GM23338 (cell line): ENCODE data around the gene GOSR2. TPM values are rescaled to one million over a fixed set of nuclear protein-coding genes. Genes with fewer than 3 reads are reported as not detected.

Source experiments
- ATAC-seq: fragments of 200-7000 bp; cut with Tn5 transposase; 3 replicates; pipeline ENCODE4 v1.9.1; 2020
- DNase-seq: peaks from one replicate; pipeline ENCODE4 v3.0.0-alpha.2; 2015; ENCODE audit warnings: low spot score
- H2AFZ ChIP-seq: fragments of 200-600 bp; sonication (generic); 2 replicates; pipeline ENCODE4 v1.8.0; 2016; ENCODE audit warnings: antibody characterized with exemption, mild to moderate bottlenecking, moderate library complexity
- H3F3A ChIP-seq: fragments of 200-600 bp; sonication (generic); replicated peaks from 2 replicates; pipeline ENCODE4 v1.8.0; 2017; ENCODE audit warnings: antibody characterized with exemption, mixed run types, low read depth
- H3K27ac ChIP-seq: fragments of 200-600 bp; sonication (generic); 2 replicates; pipeline ENCODE4 v1.6.1; 2016; ENCODE audit warnings: low read depth
- H3K27me3 ChIP-seq: fragments of 200-600 bp; sonication (generic); 2 replicates; pipeline ENCODE4 v1.8.0; 2016; ENCODE audit warnings: mild to moderate bottlenecking, mixed run types, moderate library complexity; ENCODE audit not compliant: insufficient read depth
- H3K36me3 ChIP-seq: fragments of 200-600 bp; sonication (generic); 2 replicates; pipeline ENCODE4 v1.8.0; 2016; ENCODE audit warnings: mild to moderate bottlenecking; ENCODE audit not compliant: insufficient read depth
- H3K4me1 ChIP-seq: fragments of 200-600 bp; sonication (generic); 2 replicates; pipeline ENCODE4 v1.8.0; 2016; ENCODE audit warnings: mild to moderate bottlenecking, moderate library complexity; ENCODE audit not compliant: insufficient read depth
- H3K4me2 ChIP-seq: fragments of 200-600 bp; sonication (generic); 2 replicates; pipeline ENCODE4 v1.7.1; 2017; ENCODE audit warnings: mixed run types
- H3K4me3 ChIP-seq: fragments of 200-600 bp; sonication (generic); 2 replicates; pipeline ENCODE4 v1.6.1; 2016; ENCODE audit warnings: mixed run types
- H3K79me2 ChIP-seq: fragments of 200-600 bp; sonication (generic); replicated peaks from 2 replicates; pipeline ENCODE4 v1.8.0; 2017; ENCODE audit warnings: mild to moderate bottlenecking; ENCODE audit not compliant: insufficient read depth
- H3K9me2 ChIP-seq: fragments of 200-600 bp; sonication (generic); 2 replicates; pipeline ENCODE4 v1.8.0; 2017; ENCODE audit not compliant: insufficient read depth
- H4K20me1 ChIP-seq: fragments of 200-600 bp; sonication (generic); replicated peaks from 2 replicates; pipeline ENCODE4 v1.8.0; 2017; ENCODE audit warnings: mild to moderate bottlenecking; ENCODE audit not compliant: insufficient read depth
- H3K27ac Mint-ChIP-seq: 2 replicates; pipeline ENCODE4 v1.8.0; 2020; ENCODE audit warnings: inconsistent platforms, mild to moderate bottlenecking, moderate library complexity, mixed read lengths
- H3K27me3 Mint-ChIP-seq: 3 replicates; pipeline ENCODE4 v1.8.0; 2022; ENCODE audit warnings: low read depth, mild to moderate bottlenecking, moderate library complexity, mixed read lengths, inconsistent platforms; ENCODE audit not compliant: insufficient read depth, poor library complexity
- H3K36me3 Mint-ChIP-seq: 3 replicates; pipeline ENCODE4 v1.8.0; 2021; ENCODE audit warnings: low read depth, mild to moderate bottlenecking, inconsistent platforms, moderate library complexity, mixed read lengths
- H3K4me1 Mint-ChIP-seq: 3 replicates; pipeline ENCODE4 v1.8.0; 2020; ENCODE audit warnings: mild to moderate bottlenecking, inconsistent platforms, mixed read lengths
- H3K4me3 Mint-ChIP-seq: 3 replicates; pipeline ENCODE4 v1.8.0; 2021; ENCODE audit warnings: moderate library complexity, mild to moderate bottlenecking, inconsistent platforms, mixed read lengths
- H3K9me3 Mint-ChIP-seq: 3 replicates; pipeline ENCODE4 v1.8.0; 2020; ENCODE audit warnings: moderate library complexity, mild to moderate bottlenecking, inconsistent platforms, mixed read lengths
- CREB1 ChIP-seq: fragments of 250-450 bp; sonication (Bioruptor Pico); IDR thresholded peaks from 2 replicates; pipeline ENCODE4 v1.5.0; 2020; ENCODE audit warnings: low read depth, mild to moderate bottlenecking, moderate library complexity
- CTCF ChIP-seq, 2 experiments: fragments of 200-600 bp in 1 of 2; sonication (generic) in 1 of 2; conservative IDR thresholded peaks; 2 replicates each; pipeline versions ENCODE4 v1.5.1 to v1.6.1; 2016 to 2017; ENCODE audit warnings: antibody characterized with exemption in 2 of 2, low read depth in 2 of 2, mild to moderate bottlenecking in 2 of 2, moderate library complexity in 1 of 2
- EZH2 ChIP-seq: fragments of 200-600 bp; sonication (generic); IDR thresholded peaks from one replicate; pipeline ENCODE4 v1.8.0; 2017; ENCODE audit warnings: antibody characterized with exemption, mild to moderate bottlenecking, low read depth; ENCODE audit not compliant: unreplicated experiment
- EZH2phosphoT487 ChIP-seq: fragments of 200-600 bp; sonication (generic); IDR thresholded peaks from one replicate; pipeline ENCODE4 v1.8.1; 2018; ENCODE audit warnings: antibody characterized with exemption; ENCODE audit not compliant: unreplicated experiment
- JUNB ChIP-seq: IDR thresholded peaks from one replicate; pipeline ENCODE4 v1.6.1; 2016; ENCODE audit warnings: antibody characterized with exemption; ENCODE audit not compliant: unreplicated experiment
- NANOG ChIP-seq: IDR thresholded peaks from 2 replicates; pipeline ENCODE4 v1.6.1; 2016; ENCODE audit warnings: antibody characterized with exemption, borderline replicate concordance
- POLR2AphosphoS5 ChIP-seq: IDR thresholded peaks from 2 replicates; pipeline ENCODE4 v1.6.1; 2016; ENCODE audit warnings: antibody characterized with exemption, low read depth
- STAT1 ChIP-seq: IDR thresholded peaks from one replicate; pipeline ENCODE4 v1.6.1; 2016; ENCODE audit warnings: antibody characterized with exemption; ENCODE audit not compliant: unreplicated experiment
- ZNF114 ChIP-seq: fragments of 250-450 bp; sonication (Bioruptor Pico); IDR thresholded peaks from 2 replicates; pipeline ENCODE4 v1.5.0; 2020; ENCODE audit warnings: mild to moderate bottlenecking, moderate library complexity
- ZNF331 ChIP-seq: fragments of 250-450 bp; sonication (Bioruptor Pico); IDR thresholded peaks from 2 replicates; pipeline ENCODE4 v1.5.0; 2020; ENCODE audit warnings: low read depth, mild to moderate bottlenecking, moderate library complexity
- polyA plus RNA-seq: library from polyadenylated mRNA; unstranded; fragments of >200 nt; fragmentation: Nextera tagmentation; extraction: Ambion mirVana; gene quantifications from 2 replicates; pipeline ENCODE4 v1.2.1, GENCODE V29; 2016
- total RNA-seq: library from RNA; depleted of rRNA; stranded (reverse); fragments of >200 nt; shearing (Covaris generic); gene quantifications from 2 replicates; pipeline ENCODE4 v1.2.3, GENCODE V29; 2014
- TF ChIP-seq, protein P1 (sequence below): IDR thresholded peaks from one replicate; pipeline ENCODE4 v1.6.1; 2018; ENCODE audit warnings: antibody characterized with exemption; ENCODE audit not compliant: unreplicated experiment
- TF ChIP-seq, protein P2 (sequence below): IDR thresholded peaks from 2 replicates; pipeline ENCODE4 v1.6.1; 2016; ENCODE audit warnings: antibody characterized with exemption

GOSR2 gene
- total and polyA plus RNA-seq, 2 experiments from 2014 or later = 33.2 to 36.2 TPM

DNA sequence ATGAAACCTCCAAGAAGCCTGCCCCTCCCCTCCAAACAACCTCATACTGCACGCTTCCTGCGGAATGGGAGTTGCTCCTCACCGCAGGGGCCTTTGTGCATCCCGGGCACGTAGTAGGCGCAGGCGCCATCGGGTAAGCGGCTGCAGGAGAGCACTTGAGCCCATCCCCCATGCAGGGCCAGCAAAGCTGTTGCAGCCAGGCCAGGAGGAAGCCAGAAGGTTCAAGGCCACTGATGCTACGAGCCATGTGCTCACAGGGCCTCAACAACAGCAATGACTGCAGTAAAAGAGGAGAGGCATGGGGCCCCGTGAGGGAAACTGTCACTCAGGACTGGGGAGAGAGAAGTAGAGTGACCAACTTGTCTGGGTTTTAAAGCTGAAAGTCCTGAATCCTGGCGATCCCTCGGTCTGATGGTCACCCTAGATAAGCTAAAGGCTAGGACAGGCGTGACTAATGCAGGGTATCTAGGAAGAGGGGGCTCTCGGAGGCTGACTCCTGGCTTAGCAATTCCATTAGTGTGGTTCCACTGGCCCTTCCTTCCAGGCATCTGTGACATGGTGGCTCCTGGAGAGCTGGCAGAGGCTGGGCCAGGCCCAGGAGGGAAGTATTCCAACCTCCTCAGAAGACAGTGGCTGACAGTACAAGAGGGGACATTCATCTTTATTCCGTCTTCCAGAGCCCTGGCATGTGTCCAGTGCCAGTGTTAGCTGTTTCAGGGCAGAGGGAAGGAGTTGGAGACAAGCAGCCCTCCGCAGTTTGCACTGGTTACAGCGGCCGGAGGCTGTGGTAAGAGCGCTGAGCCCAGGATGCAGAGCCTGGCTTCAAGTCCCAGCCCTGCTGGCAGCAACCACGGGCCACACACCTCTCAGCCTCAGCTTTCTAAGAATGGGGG lies 20.8 kb downstream of the GOSR2 start:
- peaks cover 15% of the 10 kb centered on the region for H3K27me3 Mint-ChIP-seq
- peaks cover 35% of the 10 kb centered on the region for H3K4me1 Mint-ChIP-seq
- Histone ChIP-seq H3K27me3 (no peaks in the 10 kb centered on the region), H3K9me2 (no peaks in the 10 kb centered on the region), H3K4me1 (peaks cover 29% of the 10 kb centered on the region), H3K4me2 (peak overlapping the region; percentile 71), H3K36me3 (0 out of 2 replicates have a peak, but pooled peaks cover 1% of the 10 kb centered on the region), H3F3A (peaks cover 6% of the 10 kb centered on the region; the same call in 1 of the 2 replicates), H2AFZ (no peak overlapping the region), H3K27ac (no peak overlapping the region), H3K79me2 (no peaks in the 10 kb centered on the region), H3K4me3 (peak overlapping the region; percentile 40), H4K20me1 (0 out of 2 replicates have a peak, but pooled peaks cover 3% of the 10 kb centered on the region)
- H3K36me3 Mint-ChIP-seq = peaks cover 10% of the 10 kb centered on the region
- TF ChIP-seq POLR2AphosphoS5 (0 out of 2 replicates have a peak, but pooled peaks have one; percentile 37), STAT1 (no peak)
- H3K9me3 Mint-ChIP-seq = no peaks in the 10 kb centered on the region
- peak; percentile 67 for DNase-seq
- peak; percentile 41 for ATAC-seq
- no peak overlapping the region for H3K4me3 Mint-ChIP-seq
- H3K27ac Mint-ChIP-seq = peak overlapping the region; percentile 81

DNA sequence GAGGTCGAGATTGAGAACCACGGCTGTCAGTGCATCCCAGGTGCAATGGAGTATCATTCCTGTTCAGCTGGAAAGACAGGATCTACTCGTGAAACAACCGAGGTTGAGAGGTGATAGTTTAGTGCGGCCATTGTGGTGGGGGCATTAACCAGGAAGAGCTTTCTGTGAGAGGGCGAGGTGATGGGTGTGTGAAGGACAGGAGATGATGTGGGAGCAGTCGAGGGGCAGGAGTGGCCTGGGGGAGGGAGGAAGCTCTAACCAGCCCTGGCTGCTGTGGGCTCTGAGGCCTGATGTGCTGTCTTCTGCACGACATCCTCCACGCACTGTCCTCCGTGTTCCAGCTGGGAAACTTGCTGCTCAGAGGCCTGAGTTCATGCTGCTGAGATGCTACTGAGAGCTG lies 22.0 kb downstream of the GOSR2 start:
- H3K4me1 ChIP-seq = peaks cover 27% of the 10 kb centered on the region
- no peaks in the 10 kb centered on the region for H3K9me2 ChIP-seq
- peaks cover 35% of the 10 kb centered on the region for H3K4me1 Mint-ChIP-seq
- no peaks in the 10 kb centered on the region for H3K27me3 ChIP-seq
- H3K27ac Mint-ChIP-seq = no peak overlapping the region; the same call in 1 of the 2 replicates
- ATAC-seq (no peak), DNase-seq (no peak)
- no peak overlapping the region for H2AFZ ChIP-seq
- no peak overlapping the region for H3K4me2 ChIP-seq
- no peaks in the 10 kb centered on the region for H3K9me3 Mint-ChIP-seq
- H3K4me3 Mint-ChIP-seq = no peak overlapping the region
- H3K36me3 ChIP-seq = no peaks in the 10 kb centered on the region
- peaks cover 6% of the 10 kb centered on the region; the same call in 1 of the 2 replicates for H3F3A ChIP-seq
- no peaks in the 10 kb centered on the region for H3K79me2 ChIP-seq
- peaks cover 2% of the 10 kb centered on the region; the same call in 2 of the 3 replicates for H3K36me3 Mint-ChIP-seq
- H3K4me3 ChIP-seq = no peak overlapping the region
- H3K27ac ChIP-seq = no peak overlapping the region
- peaks cover 20% of the 10 kb centered on the region for H3K27me3 Mint-ChIP-seq
- H4K20me1 ChIP-seq = 0 out of 2 replicates have a peak, but pooled peaks cover 3% of the 10 kb centered on the region
- TF ChIP-seq ZNF331 (CRISPR knock-in tag) (no peak), STAT1 (no peak), NANOG (no peak), EZH2phosphoT487 (no peak), EZH2 (no peak), ZNF114 (CRISPR knock-in tag) (no peak), JUNB (no peak), CREB1 (CRISPR knock-in tag) (no peak), CTCF (conservative IDR thresholded peaks at IDR 0.05; ENCODE audit: low read depth in 2 of 2) (no peak), POLR2AphosphoS5 (no peak)
- TF ChIP-seq, protein P1, sequence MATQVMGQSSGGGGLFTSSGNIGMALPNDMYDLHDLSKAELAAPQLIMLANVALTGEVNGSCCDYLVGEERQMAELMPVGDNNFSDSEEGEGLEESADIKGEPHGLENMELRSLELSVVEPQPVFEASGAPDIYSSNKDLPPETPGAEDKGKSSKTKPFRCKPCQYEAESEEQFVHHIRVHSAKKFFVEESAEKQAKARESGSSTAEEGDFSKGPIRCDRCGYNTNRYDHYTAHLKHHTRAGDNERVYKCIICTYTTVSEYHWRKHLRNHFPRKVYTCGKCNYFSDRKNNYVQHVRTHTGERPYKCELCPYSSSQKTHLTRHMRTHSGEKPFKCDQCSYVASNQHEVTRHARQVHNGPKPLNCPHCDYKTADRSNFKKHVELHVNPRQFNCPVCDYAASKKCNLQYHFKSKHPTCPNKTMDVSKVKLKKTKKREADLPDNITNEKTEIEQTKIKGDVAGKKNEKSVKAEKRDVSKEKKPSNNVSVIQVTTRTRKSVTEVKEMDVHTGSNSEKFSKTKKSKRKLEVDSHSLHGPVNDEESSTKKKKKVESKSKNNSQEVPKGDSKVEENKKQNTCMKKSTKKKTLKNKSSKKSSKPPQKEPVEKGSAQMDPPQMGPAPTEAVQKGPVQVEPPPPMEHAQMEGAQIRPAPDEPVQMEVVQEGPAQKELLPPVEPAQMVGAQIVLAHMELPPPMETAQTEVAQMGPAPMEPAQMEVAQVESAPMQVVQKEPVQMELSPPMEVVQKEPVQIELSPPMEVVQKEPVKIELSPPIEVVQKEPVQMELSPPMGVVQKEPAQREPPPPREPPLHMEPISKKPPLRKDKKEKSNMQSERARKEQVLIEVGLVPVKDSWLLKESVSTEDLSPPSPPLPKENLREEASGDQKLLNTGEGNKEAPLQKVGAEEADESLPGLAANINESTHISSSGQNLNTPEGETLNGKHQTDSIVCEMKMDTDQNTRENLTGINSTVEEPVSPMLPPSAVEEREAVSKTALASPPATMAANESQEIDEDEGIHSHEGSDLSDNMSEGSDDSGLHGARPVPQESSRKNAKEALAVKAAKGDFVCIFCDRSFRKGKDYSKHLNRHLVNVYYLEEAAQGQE = no peak
- TF ChIP-seq, protein P2, sequence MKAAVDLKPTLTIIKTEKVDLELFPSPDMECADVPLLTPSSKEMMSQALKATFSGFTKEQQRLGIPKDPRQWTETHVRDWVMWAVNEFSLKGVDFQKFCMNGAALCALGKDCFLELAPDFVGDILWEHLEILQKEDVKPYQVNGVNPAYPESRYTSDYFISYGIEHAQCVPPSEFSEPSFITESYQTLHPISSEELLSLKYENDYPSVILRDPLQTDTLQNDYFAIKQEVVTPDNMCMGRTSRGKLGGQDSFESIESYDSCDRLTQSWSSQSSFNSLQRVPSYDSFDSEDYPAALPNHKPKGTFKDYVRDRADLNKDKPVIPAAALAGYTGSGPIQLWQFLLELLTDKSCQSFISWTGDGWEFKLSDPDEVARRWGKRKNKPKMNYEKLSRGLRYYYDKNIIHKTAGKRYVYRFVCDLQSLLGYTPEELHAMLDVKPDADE = no peak
